ENCODE data around the gene ANO1.

ANO1 gene

GRCh38 chr11:70068950-70069349 lies 9.2 kb upstream of the ANO1 start:
- H3K9ac ChIP-seq (ENCODE audit: low read length), result no peak overlapping the region
- no peaks in the 10 kb centered on the region for H3K27me3 ChIP-seq (ENCODE audit: insufficient read depth, low read length)
- H3K9me2 ChIP-seq (ENCODE audit: low read depth, low read length), result no peaks in the 10 kb centered on the region
- no peaks in the 10 kb centered on the region for H3K36me3 ChIP-seq (ENCODE audit: insufficient read depth, low read length)
- H3K4me1 ChIP-seq (ENCODE audit: insufficient read depth, low read length, severe bottlenecking), result no peaks in the 10 kb centered on the region
- no peak overlapping the region for H3K27ac ChIP-seq (ENCODE audit: low read depth, low read length, poor library complexity, severe bottlenecking)
- H3F3A ChIP-seq (ENCODE audit: insufficient read depth, low read length), result no peaks in the 10 kb centered on the region
- H2AFZ ChIP-seq (ENCODE audit: low read length), result no peak overlapping the region
- no peaks in the 10 kb centered on the region for H3K79me2 ChIP-seq (ENCODE audit: insufficient read depth, low read length)
- no peak overlapping the region for H3K4me3 ChIP-seq (ENCODE audit: low read depth, low read length, poor library complexity, severe bottlenecking)
- no peak overlapping the region for H3K4me2 ChIP-seq (ENCODE audit: low read length)
- no peak for TF ChIP-seq EZH2 (IDR thresholded peaks at IDR 0.05; ENCODE audit: borderline replicate concordance, low read length)
- TF ChIP-seq, protein P1, sequence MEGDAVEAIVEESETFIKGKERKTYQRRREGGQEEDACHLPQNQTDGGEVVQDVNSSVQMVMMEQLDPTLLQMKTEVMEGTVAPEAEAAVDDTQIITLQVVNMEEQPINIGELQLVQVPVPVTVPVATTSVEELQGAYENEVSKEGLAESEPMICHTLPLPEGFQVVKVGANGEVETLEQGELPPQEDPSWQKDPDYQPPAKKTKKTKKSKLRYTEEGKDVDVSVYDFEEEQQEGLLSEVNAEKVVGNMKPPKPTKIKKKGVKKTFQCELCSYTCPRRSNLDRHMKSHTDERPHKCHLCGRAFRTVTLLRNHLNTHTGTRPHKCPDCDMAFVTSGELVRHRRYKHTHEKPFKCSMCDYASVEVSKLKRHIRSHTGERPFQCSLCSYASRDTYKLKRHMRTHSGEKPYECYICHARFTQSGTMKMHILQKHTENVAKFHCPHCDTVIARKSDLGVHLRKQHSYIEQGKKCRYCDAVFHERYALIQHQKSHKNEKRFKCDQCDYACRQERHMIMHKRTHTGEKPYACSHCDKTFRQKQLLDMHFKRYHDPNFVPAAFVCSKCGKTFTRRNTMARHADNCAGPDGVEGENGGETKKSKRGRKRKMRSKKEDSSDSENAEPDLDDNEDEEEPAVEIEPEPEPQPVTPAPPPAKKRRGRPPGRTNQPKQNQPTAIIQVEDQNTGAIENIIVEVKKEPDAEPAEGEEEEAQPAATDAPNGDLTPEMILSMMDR (IDR thresholded peaks at IDR 0.05; ENCODE audit: low read length), result no peak
- H4K20me1 ChIP-seq (ENCODE audit: insufficient read depth, low read length), result no peaks in the 10 kb centered on the region
- H3K9me3 ChIP-seq (ENCODE audit: low read length), result no peaks in the 10 kb centered on the region

GRCh38 chr11:70070706-70071105 lies 7.4 kb upstream of the ANO1 start:
- H3K9ac ChIP-seq (ENCODE audit: low read length), result no peak overlapping the region
- no peaks in the 10 kb centered on the region for H3K79me2 ChIP-seq (ENCODE audit: insufficient read depth, low read length)
- no peak overlapping the region for H3K4me2 ChIP-seq (ENCODE audit: low read length)
- no peak overlapping the region for H3K27ac ChIP-seq (ENCODE audit: low read depth, low read length, poor library complexity, severe bottlenecking)
- no peaks in the 10 kb centered on the region for H3F3A ChIP-seq (ENCODE audit: insufficient read depth, low read length)
- no peaks in the 10 kb centered on the region for H3K36me3 ChIP-seq (ENCODE audit: insufficient read depth, low read length)
- no peak overlapping the region for H3K4me3 ChIP-seq (ENCODE audit: low read depth, low read length, poor library complexity, severe bottlenecking)
- no peaks in the 10 kb centered on the region for H3K4me1 ChIP-seq (ENCODE audit: insufficient read depth, low read length, severe bottlenecking)
- no peaks in the 10 kb centered on the region for H4K20me1 ChIP-seq (ENCODE audit: insufficient read depth, low read length)
- TF ChIP-seq, protein P1 (IDR thresholded peaks at IDR 0.05; ENCODE audit: low read length), result no peak
- TF ChIP-seq EZH2 (IDR thresholded peaks at IDR 0.05; ENCODE audit: borderline replicate concordance, low read length), result no peak
- H3K9me2 ChIP-seq (ENCODE audit: low read depth, low read length), result no peaks in the 10 kb centered on the region
- no peaks in the 10 kb centered on the region for H3K9me3 ChIP-seq (ENCODE audit: low read length)
- H2AFZ ChIP-seq (ENCODE audit: low read length), result no peak overlapping the region
- H3K27me3 ChIP-seq (ENCODE audit: insufficient read depth, low read length), result no peaks in the 10 kb centered on the region

GRCh38 chr11:70071996-70072395 lies 6.1 kb upstream of the ANO1 start:
- no peak overlapping the region for H3K9ac ChIP-seq (ENCODE audit: low read length)
- H3K9me2 ChIP-seq (ENCODE audit: low read depth, low read length), result no peaks in the 10 kb centered on the region
- H3K4me2 ChIP-seq (ENCODE audit: low read length), result no peak overlapping the region
- TF ChIP-seq EZH2 (IDR thresholded peaks at IDR 0.05; ENCODE audit: borderline replicate concordance, low read length), result no peak
- TF ChIP-seq, protein P1 (IDR thresholded peaks at IDR 0.05; ENCODE audit: low read length), result no peak
- H2AFZ ChIP-seq (ENCODE audit: low read length), result no peak overlapping the region
- H3K27me3 ChIP-seq (ENCODE audit: insufficient read depth, low read length), result no peaks in the 10 kb centered on the region
- no peaks in the 10 kb centered on the region for H3K79me2 ChIP-seq (ENCODE audit: insufficient read depth, low read length)
- no peaks in the 10 kb centered on the region for H3F3A ChIP-seq (ENCODE audit: insufficient read depth, low read length)
- no peak overlapping the region for H3K27ac ChIP-seq (ENCODE audit: low read depth, low read length, poor library complexity, severe bottlenecking)
- H3K4me1 ChIP-seq (ENCODE audit: insufficient read depth, low read length, severe bottlenecking), result no peaks in the 10 kb centered on the region
- H3K36me3 ChIP-seq (ENCODE audit: insufficient read depth, low read length), result no peaks in the 10 kb centered on the region
- H4K20me1 ChIP-seq (ENCODE audit: insufficient read depth, low read length), result no peaks in the 10 kb centered on the region
- no peak overlapping the region for H3K4me3 ChIP-seq (ENCODE audit: low read depth, low read length, poor library complexity, severe bottlenecking)
- H3K9me3 ChIP-seq (ENCODE audit: low read length), result no peaks in the 10 kb centered on the region
